ENCODE results near the gene CHAC1.

Gene CHAC1

DNA sequence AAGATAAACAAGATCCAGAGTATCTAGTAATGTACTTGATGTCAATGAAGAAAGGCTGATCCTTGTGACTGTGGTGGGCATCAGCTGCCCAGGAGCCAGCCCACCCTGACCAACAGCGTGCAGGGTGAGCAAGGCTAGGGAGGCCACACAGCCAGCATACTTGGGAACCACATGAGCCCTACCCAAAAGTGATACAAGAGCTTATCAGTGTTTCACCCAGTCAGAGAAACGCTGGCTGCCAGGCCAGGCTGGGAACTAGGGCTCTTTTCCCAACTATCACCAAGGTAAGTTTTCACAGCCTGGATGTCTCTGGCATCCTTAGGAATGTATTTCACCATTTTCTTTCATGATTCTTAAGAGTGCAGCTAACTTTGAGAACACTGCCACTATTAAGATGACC lies 24.9 kb downstream of the CHAC1 start:
- TF ChIP-seq, protein P1, sequence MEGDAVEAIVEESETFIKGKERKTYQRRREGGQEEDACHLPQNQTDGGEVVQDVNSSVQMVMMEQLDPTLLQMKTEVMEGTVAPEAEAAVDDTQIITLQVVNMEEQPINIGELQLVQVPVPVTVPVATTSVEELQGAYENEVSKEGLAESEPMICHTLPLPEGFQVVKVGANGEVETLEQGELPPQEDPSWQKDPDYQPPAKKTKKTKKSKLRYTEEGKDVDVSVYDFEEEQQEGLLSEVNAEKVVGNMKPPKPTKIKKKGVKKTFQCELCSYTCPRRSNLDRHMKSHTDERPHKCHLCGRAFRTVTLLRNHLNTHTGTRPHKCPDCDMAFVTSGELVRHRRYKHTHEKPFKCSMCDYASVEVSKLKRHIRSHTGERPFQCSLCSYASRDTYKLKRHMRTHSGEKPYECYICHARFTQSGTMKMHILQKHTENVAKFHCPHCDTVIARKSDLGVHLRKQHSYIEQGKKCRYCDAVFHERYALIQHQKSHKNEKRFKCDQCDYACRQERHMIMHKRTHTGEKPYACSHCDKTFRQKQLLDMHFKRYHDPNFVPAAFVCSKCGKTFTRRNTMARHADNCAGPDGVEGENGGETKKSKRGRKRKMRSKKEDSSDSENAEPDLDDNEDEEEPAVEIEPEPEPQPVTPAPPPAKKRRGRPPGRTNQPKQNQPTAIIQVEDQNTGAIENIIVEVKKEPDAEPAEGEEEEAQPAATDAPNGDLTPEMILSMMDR (IDR thresholded peaks at IDR 0.05; ENCODE audit: insufficient read depth, low read depth, low read length, missing control alignments): no peak
- no peak for DNase-seq (ENCODE audit: low read depth)
- no peak overlapping the region for H3K4me3 ChIP-seq (ENCODE audit: low read depth, low read length)

- H3K4me3 ChIP-seq (ENCODE audit: low read depth, low read length): no peak overlapping the region
- TF ChIP-seq, protein P1 (IDR thresholded peaks at IDR 0.05; ENCODE audit: insufficient read depth, low read depth, low read length, missing control alignments): no peak
- no peak for DNase-seq (ENCODE audit: low read depth)
Observed at GRCh38 chr15:40978562-40978961, 25.3 kb downstream of the CHAC1 start.

DNA sequence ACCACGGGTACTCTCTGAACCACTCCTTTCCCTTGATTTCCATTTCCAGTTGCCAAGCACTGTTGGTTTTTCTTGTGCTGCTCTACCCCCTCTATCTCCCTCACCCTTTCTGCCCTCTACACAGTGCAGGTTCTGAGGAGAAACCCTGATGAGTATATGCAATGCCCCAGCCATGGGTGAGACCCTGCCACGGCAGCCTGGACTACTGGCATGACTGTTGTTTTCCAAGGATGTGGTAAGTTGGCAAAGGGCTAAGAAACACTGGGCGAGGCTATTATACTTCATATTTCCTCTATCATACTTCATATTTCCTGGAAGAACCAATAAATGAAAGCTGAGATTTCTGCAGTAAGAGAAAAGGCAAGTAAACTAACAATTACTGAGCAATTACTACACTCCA lies 27.9 kb downstream of the CHAC1 start:
- no peak overlapping the region for H3K4me3 ChIP-seq (ENCODE audit: low read depth, low read length)
- TF ChIP-seq, protein P1 (IDR thresholded peaks at IDR 0.05; ENCODE audit: insufficient read depth, low read depth, low read length, missing control alignments): no peak
- DNase-seq (ENCODE audit: low read depth): no peak

- TF ChIP-seq, protein P1 (IDR thresholded peaks at IDR 0.05; ENCODE audit: insufficient read depth, low read depth, low read length, missing control alignments): no peak
- no peak overlapping the region for H3K4me3 ChIP-seq (ENCODE audit: low read depth, low read length)
- DNase-seq (ENCODE audit: low read depth): no peak
Observed at GRCh38 chr15:40982855-40983254, 29.6 kb downstream of the CHAC1 start.

DNA sequence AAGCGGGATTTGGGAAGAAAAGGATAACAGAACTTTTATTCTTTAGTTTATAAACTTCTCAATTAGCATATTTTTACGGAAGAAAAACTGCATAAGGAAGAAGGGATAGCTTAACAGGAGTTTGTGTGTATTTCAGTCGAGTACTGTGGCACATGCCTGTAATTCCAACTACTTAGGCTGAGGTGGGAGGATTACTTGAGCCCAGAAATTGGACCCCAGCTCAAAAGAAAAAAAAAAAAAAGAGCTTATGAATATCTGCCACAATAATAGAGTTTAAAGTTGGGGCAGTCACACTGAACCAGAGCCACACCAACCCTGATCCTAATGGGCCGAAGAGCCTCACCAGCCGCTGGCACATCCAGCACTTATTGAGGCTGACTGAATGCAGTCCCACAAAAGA lies 31.1 kb downstream of the CHAC1 start:
- no peak overlapping the region for H3K4me3 ChIP-seq (ENCODE audit: low read depth, low read length)
- TF ChIP-seq, protein P1 (IDR thresholded peaks at IDR 0.05; ENCODE audit: insufficient read depth, low read depth, low read length, missing control alignments): no peak
- DNase-seq (ENCODE audit: low read depth): no peak

DNA sequence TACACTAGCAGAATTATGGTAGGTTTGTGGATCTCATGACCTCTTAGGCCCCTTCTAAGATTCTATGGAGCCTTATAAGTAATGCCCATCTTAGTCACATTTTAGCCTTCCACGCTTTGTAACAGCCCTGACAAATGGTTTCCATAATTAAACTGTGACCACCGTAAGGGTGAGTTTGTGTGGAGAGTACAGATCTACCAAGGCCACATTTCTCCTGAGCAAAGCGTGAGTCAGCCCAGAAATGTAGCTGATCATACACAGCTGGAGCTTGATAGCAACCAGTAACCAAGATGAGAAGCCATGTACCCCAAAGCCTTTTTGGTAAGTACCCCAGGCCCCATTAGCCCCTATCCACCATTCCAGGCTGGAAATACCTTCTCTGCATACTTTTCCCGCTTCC lies 31.7 kb downstream of the CHAC1 start:
- DNase-seq (ENCODE audit: low read depth): no peak
- no peak overlapping the region for H3K4me3 ChIP-seq (ENCODE audit: low read depth, low read length)

More for the DNA sequence above, 31.7 kb downstream of the CHAC1 start:
- TF ChIP-seq, protein P1 (IDR thresholded peaks at IDR 0.05; ENCODE audit: insufficient read depth, low read depth, low read length, missing control alignments): no peak
